OCI-LY7 (cell line): Measurements from ENCODE around the gene PSMD13. TPM values are rescaled to one million over a fixed set of nuclear protein-coding genes. Genes with fewer than 3 reads are reported as not detected.
"Not testable (repeated sequence)": the region's sequence is repeated elsewhere in the genome, so short reads cannot be mapped to it uniquely, and the experiment has no call there.

Source experiments
- BruUV-seq: library from RNA; stranded (reverse); fragments of 400-500 nt; replicated peaks from 2 replicates; lab custom pipeline; 2021; lab: Mats Ljungman, UMichigan
- CTCF ChIA-PET: fragments of 300-600 bp; sonication (Branson Sonifier 250); formaldehyde crosslinking; loops from one replicate; lab custom pipeline; 2022; ENCODE audit warnings: antibody characterized with exemption; ENCODE audit not compliant: unreplicated experiment; lab: Charles Lee
- POLR2A ChIA-PET: fragments of 300-600 bp; sonication (Branson Sonifier 250); formaldehyde crosslinking; loops from one replicate; lab custom pipeline; 2022; ENCODE audit warnings: antibody characterized with exemption; lab: Charles Lee
- DNase-seq: peaks from one replicate; pipeline ENCODE4 v3.0.0-alpha.2; 2015; ENCODE audit warnings: low spot score
- H2AFZ ChIP-seq: fragments of 200-600 bp; sonication (generic), shearing (Covaris generic); 2 replicates; pipeline ENCODE4 v1.6.1; 2014; ENCODE audit warnings: mild to moderate bottlenecking, antibody characterized with exemption, low read length, moderate library complexity
- H3K27ac ChIP-seq: fragments of 200-600 bp; sonication (generic); 2 replicates; pipeline ENCODE4 v1.5.1; 2014; ENCODE audit warnings: mixed run types, low read depth, mild to moderate bottlenecking, moderate library complexity, low read length, inconsistent platforms; ENCODE audit not compliant: poor library complexity, severe bottlenecking
- H3K36me3 ChIP-seq: fragments of 200-600 bp; sonication (generic); 2 replicates; pipeline ENCODE4 v1.6.1; 2014; ENCODE audit warnings: mild to moderate bottlenecking, antibody characterized with exemption, low read length, moderate library complexity, mixed read lengths; ENCODE audit not compliant: insufficient read depth
- H3K4me1 ChIP-seq: fragments of 200-600 bp; sonication (generic); 2 replicates; pipeline ENCODE4 v1.5.1; 2014; ENCODE audit warnings: mild to moderate bottlenecking, low read length; ENCODE audit not compliant: insufficient read depth, poor library complexity, severe bottlenecking
- H3K4me2 ChIP-seq: fragments of 200-600 bp; sonication (generic); 2 replicates; pipeline ENCODE4 v1.6.1; 2014; ENCODE audit warnings: mild to moderate bottlenecking, low read length
- H3K4me3 ChIP-seq: fragments of 200-600 bp; sonication (generic); 2 replicates; pipeline ENCODE4 v1.5.1; 2014; ENCODE audit warnings: mild to moderate bottlenecking, low read depth, low read length; ENCODE audit not compliant: poor library complexity, severe bottlenecking
- H3K79me2 ChIP-seq: fragments of 200-600 bp; sonication (generic); 2 replicates; pipeline ENCODE4 v1.6.1; 2016; ENCODE audit warnings: low read depth, mild to moderate bottlenecking, low read length, moderate library complexity, mixed read lengths; ENCODE audit not compliant: insufficient read depth
- H3K9me2 ChIP-seq: fragments of 200-600 bp; sonication (generic); 2 replicates; pipeline ENCODE4 v1.6.1; 2016; ENCODE audit warnings: mild to moderate bottlenecking, low read length, mixed read lengths; ENCODE audit not compliant: insufficient read depth
- H3K9me3 ChIP-seq: fragments of 200-600 bp; sonication (generic); 2 replicates; pipeline ENCODE4 v1.6.1; 2014; ENCODE audit warnings: mild to moderate bottlenecking, mixed run types, low read length, mixed read lengths
- H4K20me1 ChIP-seq: fragments of 200-600 bp; sonication (generic); 2 replicates; pipeline ENCODE4 v1.6.1; 2014; ENCODE audit warnings: mild to moderate bottlenecking, antibody characterized with exemption, low read length, moderate library complexity, mixed read lengths; ENCODE audit not compliant: insufficient read depth
- EZH2phosphoT487 ChIP-seq: fragments of 200-600 bp; sonication (generic); IDR thresholded peaks from 2 replicates; pipeline ENCODE4 v1.6.1; 2018; ENCODE audit warnings: low read depth, borderline replicate concordance, mild to moderate bottlenecking, mixed run types, antibody characterized with exemption, low read length, moderate library complexity, mixed read lengths
- intact Hi-C: fragments of 100-400 bp; cut with micrococcal nuclease; formaldehyde crosslinking; loops from one replicate; pipeline ENCODE4 v1.10.0; 2022; ENCODE audit not compliant: unreplicated experiment
- total RNA-seq, 2 experiments: library from RNA; depleted of rRNA in 1 of 2; stranded (reverse); fragments of >200 nt in 1 of 2; shearing (Covaris generic) in 1 of 2; gene quantifications; 2 replicates each; pipeline ENCODE4 v1.2.3, GENCODE V29; 2014 to 2022
- TF ChIP-seq, protein P1 (sequence below): fragments of 200-600 bp; sonication (generic); conservative IDR thresholded peaks from 2 replicates; pipeline ENCODE4 v1.5.1; 2014; ENCODE audit warnings: mild to moderate bottlenecking, antibody characterized with exemption, low read length, moderate library complexity, mixed read lengths

PSMD13 gene
- total RNA-seq, 2 experiments from 2014 or later, result 146 to 154 TPM

DNA sequence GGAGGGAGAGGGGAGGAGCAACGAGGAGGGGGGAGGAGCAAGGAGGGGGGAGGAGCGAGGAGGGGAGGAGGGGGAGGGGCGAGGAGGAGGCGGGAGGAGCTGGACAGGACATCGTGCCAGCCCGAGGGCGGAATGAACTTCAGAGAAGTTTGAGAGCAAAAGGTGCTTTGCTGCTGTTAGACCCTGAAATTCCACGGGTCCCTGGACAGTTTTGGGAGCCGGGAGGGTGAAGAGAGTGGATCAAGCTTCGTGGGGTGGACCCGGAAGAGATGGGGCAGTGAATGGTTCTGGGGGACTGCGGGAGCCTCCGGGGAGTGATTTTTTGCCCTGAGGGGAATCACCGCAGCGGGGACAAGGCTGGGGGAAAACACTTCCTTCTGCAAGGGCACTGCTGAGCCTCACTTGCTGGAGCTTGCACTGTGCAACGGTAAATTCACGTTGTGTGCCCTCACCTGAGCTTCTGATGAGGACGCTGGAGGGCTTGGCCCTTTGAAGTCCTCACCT lies 30.8 kb downstream of the PSMD13 start:
- CTCF ChIA-PET, result interaction anchor here (0.5 to 1.5 kb wide), 3 partner anchors 17 to 277 kb away, joined by 3 to 6 read pairs (median 4); no protein-coding TSS in a partner anchor
- no peaks in the 10 kb centered on the region for H4K20me1 ChIP-seq
- peak overlapping the region; percentile 62 for H3K4me3 ChIP-seq
- no peaks in the 10 kb centered on the region for H3K9me2 ChIP-seq
- peak overlapping the region; percentile 75 for H3K4me2 ChIP-seq
- TF ChIP-seq, protein P1, sequence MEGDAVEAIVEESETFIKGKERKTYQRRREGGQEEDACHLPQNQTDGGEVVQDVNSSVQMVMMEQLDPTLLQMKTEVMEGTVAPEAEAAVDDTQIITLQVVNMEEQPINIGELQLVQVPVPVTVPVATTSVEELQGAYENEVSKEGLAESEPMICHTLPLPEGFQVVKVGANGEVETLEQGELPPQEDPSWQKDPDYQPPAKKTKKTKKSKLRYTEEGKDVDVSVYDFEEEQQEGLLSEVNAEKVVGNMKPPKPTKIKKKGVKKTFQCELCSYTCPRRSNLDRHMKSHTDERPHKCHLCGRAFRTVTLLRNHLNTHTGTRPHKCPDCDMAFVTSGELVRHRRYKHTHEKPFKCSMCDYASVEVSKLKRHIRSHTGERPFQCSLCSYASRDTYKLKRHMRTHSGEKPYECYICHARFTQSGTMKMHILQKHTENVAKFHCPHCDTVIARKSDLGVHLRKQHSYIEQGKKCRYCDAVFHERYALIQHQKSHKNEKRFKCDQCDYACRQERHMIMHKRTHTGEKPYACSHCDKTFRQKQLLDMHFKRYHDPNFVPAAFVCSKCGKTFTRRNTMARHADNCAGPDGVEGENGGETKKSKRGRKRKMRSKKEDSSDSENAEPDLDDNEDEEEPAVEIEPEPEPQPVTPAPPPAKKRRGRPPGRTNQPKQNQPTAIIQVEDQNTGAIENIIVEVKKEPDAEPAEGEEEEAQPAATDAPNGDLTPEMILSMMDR, result no peak
- TF ChIP-seq EZH2phosphoT487, result no peak
- peaks cover 7% of the 10 kb centered on the region; the same call in 1 of the 2 replicates for H3K9me3 ChIP-seq
- POLR2A ChIA-PET, result interaction anchor here (0.7 to 1.9 kb wide), 4 partner anchors 10 to 81 kb away, joined by 3 to 9 read pairs (median 5); no protein-coding TSS in a partner anchor
- TSS peak; percentile 33 for BruUV-seq
- H3K79me2 ChIP-seq, result no peaks in the 10 kb centered on the region
- peaks cover 31% of the 10 kb centered on the region for H3K4me1 ChIP-seq
- no peaks in the 10 kb centered on the region for H3K36me3 ChIP-seq
- DNase-seq, result peak; percentile 73
- intact Hi-C loops, result no loop called here
- peak overlapping the region; percentile 17; the same call in 1 of the 2 replicates for H2AFZ ChIP-seq
- H3K27ac ChIP-seq, result peak overlapping the region; percentile 92

DNA sequence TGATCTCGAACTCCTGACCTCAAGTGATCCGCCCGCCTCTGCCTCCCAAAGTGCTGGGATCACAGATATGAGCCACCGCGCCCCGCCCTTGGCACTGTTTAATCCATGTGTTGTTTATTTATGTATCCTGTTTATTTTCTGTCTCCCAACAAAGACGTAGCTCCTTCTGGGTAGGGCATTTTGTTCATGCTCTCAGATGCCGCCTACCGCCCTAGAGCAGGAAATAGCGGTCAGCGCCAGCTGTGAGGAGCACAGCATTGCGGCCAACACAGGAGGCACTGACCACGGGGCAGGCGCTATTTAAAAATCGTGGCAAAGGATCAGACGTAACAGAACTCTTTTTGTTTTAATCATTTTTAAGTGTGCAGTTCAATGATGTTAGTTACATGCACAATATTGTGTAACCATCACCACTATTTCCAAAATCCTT lies 32.0 kb downstream of the PSMD13 start:
- H3K36me3 ChIP-seq, H3K9me2 ChIP-seq, BruUV-seq, H3K9me3 ChIP-seq, H3K79me2 ChIP-seq, H4K20me1 ChIP-seq: not testable (repeated sequence)
- CTCF ChIA-PET, result interaction anchor here (0.6 to 1.5 kb wide), 3 partner anchors 18 to 138 kb away, joined by 3 to 4 read pairs (median 4); no protein-coding TSS in a partner anchor
- Histone ChIP-seq H3K27ac (peak overlapping the region; percentile 92), H2AFZ (peak overlapping the region; percentile 22; the same call in 1 of the 2 replicates), H3K4me1 (peaks cover 31% of the 10 kb centered on the region), H3K4me2 (peak overlapping the region; percentile 75), H3K4me3 (peak overlapping the region; percentile 62)
- TF ChIP-seq, protein P1, result 0 out of 2 replicates have a peak, but pooled peaks have one; percentile 16
- POLR2A ChIA-PET, result interaction anchor here (0.7 to 1.9 kb wide), 4 partner anchors 11 to 80 kb away, joined by 3 to 9 read pairs (median 6); no protein-coding TSS in a partner anchor
- intact Hi-C loops, result loop anchor here (1.0 to 2.0 kb wide), 3 partner anchors 44 to 86 kb away; partner anchors contain the start of genes BET1L and RIC8A
- DNase-seq, result peak; percentile 86
